HG03354 (cell line): ENCODE data around the gene TSPAN18.

Experiments used
- ATAC-seq: cut with Tn5 transposase; IDR thresholded peaks from one replicate; pipeline ENCODE4 v1.9.1; 2021; ENCODE audit warnings: mild to moderate bottlenecking; ENCODE audit not compliant: unreplicated experiment, poor library complexity, severe bottlenecking

Gene TSPAN18

DNA sequence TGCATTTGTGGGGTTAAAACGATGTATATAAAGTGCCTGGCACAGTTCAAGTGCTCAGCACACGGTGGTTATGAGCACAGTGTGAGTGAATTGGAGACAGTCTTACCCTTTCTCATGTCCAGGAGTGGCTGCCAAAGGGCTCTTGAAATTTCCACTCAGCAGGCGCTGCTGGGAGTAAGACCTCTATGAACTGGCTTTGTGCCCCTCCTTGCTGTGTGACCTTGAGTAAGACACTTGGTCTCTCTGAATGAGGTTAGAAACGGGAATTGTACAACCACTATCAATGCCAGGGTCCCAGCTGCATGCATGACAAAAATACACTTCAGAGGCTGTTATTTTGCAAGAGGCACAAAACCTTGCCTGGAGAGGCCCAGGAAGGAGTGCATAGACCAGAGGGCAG is 86.6 kb downstream of the TSPAN18 start:
- no peak for ATAC-seq

DNA sequence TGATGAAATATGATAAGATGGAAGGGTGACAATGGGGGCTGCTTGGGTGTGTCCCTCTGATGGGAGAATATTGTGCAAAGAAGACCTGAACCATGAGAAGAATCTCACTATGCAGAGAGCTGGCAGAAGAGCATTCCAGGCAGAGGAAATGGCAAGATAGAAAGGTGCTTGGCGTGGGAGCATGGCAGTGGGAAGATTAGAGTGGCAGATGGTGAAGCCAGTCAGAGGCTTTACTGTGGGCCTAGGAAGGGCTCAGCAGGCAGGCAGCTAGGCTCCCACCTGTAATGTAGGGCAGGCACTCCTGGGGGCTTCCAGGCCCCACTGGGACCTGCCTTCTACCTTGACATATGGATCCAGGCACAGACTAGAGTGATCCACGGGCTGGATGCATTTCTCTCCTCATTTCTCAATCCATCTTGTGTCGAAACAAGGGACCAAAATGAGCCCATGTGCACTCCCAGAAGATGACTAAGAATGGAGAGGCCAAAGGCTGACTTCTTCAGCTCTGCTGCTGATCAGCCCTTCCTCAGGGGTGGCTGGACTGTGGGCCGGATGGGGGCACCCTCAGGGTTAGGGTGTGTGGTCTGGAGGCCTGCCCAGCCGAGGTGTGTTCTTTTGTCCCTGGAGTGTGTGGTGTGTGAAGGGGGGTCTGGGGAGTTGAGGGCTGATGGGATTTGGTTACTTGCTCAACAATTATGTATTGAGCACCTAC is 88.3 kb downstream of the TSPAN18 start:
- no peak for ATAC-seq

DNA sequence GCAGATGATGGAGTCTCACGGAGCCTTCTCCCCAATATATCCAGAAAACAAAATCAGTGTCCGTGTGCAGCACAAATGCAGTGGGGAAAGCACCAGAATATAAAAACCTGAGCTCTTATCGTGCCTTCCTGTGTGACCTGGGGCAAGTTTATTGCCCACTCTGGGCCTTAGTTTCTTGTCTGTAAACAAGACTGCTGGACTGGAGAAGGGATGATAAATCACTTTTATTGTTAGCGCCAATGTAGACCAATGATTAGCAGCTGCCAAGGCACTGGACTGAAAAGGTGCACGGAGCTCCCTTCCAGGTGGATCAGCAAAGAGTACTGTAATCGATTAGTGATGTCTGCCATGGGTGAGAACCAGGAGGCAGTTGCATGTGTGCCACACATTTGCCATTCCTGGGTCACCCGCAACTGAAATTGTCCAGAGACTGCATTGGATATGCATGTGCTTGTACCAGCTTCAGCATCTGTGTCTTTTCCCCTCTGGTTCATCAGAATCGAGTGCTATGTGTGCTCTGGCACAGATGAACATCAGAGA is 89.2 kb downstream of the TSPAN18 start:
- ATAC-seq, result no peak

DNA sequence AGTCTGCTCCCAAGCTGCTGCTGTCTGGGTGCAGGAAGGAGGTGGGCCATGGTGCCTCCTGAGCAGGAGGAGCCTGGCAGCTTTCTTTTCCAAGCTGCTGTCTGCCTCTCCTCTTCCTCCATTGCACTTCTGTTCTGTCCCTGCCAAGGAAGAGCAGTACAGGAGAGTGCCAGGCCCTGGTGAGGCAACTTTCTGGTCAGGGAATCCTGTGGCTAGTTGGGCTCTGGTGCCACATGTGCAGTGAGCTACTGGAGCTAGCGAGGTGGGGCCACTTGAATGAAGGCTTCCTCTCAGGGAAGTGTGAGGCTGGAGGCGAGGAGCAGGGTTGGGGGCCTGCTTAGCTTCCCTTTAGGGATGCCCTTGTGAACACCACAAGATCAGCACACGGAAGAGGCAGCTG is 90.0 kb downstream of the TSPAN18 start:
- no peak for ATAC-seq

DNA sequence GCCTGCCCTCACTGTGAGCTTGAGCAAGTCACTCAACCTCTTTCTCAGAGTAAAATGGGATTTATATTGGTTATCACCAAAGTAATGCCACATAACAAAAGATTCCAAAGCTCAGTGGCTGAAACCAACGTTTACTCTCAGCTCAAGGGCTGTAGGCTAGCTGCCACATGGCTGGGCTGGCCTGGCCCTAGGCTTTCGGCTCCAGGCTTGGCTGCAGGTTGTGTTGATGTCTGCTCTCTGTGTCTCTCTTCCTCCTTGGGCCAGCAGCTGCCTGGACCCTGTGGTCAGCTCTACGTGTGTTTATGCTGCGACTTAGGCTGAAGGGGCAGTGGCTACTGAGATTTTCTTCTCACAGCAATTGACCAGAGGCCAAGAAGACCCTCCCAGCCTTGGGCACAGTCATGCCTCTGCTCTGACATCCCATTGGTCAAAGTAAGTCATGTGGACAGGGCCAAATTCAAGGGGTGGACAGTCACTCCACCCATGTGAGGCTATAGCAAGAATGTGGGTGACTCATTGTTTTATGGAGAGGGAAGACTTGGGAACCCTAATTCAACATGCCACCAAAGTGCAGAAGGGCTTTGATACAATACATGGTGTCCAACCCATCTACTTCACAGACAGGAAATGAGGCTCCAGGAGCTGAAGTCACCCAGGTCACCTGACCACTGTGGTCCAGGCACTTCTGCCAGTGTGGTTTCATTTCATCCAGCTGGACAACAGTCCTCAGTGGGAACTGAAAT is 90.6 kb downstream of the TSPAN18 start:
- ATAC-seq, result no peak

DNA sequence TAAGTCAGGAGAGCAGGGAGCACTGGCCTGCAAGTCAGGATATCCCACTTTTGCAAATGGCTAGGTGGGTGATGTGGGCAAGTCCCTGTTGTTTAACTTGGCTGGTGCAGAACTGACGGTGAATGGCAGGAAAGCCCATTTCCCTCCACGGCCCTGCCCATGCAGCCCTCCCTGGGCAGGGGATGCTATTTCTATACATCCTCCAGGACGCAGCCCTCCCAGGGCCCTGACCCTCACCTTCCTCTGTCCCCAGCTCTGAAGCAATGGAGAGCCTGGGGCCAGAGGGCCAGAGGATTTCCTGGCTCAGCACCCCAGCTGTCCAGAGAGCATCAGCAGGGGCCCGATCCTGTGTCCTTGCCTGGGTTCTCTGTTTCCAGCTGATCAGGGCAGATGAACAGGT is 91.3 kb downstream of the TSPAN18 start:
- no peak for ATAC-seq

- no peak for ATAC-seq
Observed at GRCh38 chr11:44819346-44819745, 92.6 kb downstream of the TSPAN18 start.

- no peak for ATAC-seq
Observed at GRCh38 chr11:44822369-44822768, 95.6 kb downstream of the TSPAN18 start.

DNA sequence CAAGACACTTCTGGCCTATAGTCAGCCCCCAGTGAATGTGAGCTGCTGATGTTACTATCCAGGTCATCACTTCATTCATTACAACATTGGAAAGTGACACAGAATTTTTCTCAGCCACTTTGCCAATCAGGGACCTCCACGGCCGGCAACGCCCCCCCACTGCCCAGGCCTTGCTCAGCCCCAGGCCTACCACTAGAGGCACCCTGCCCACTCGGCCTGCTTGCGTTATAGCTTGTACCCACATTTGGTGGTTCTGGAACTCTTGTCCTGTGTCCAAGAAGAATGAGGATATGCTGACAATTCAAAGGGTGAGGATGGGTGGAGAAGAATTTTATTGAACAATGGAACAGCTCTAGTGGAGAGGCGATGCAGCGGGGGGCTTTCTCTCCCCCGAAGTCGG is 96.2 kb downstream of the TSPAN18 start:
- ATAC-seq, result no peak

- ATAC-seq, result no peak
Observed at GRCh38 chr11:44823868-44824267, 97.1 kb downstream of the TSPAN18 start.

GRCh38 chr11:44824300-44824704 is 97.5 kb downstream of the TSPAN18 start:
- no peak for ATAC-seq

DNA sequence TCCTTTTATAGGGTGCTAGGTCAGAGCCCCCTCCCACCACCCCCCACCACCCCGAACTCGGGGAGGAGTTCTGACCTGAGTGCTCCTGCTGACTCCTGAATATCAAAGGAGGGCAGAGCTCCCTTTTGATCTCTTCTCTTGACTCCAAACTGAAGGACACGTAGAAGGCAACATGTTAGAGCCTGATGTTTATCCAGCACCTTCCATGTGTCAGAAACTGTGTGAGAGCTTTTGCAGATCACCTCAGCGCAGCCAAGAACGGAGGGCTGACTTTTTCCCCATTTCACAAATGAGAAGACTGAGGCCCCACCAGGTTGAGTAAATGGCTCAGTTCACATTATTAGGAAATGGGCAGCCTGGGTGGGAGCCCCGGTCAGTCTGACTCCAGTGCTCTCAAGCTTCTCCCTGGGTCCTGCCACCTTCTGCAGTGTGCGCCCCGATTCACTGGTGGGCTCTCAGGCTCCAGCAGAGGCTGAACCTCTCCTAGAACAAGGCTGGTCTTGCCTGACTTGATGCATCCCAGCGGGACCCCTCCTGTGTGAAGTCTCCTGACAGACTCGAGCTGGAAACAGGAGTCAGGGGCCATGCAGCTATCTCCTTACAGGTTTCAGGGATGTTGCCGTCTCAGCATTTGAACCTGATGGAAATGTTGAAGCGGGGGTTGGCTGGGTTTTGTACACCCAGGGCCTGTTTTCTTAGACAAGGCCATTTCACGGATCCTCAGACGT is 98.5 kb downstream of the TSPAN18 start:
- no peak for ATAC-seq

DNA sequence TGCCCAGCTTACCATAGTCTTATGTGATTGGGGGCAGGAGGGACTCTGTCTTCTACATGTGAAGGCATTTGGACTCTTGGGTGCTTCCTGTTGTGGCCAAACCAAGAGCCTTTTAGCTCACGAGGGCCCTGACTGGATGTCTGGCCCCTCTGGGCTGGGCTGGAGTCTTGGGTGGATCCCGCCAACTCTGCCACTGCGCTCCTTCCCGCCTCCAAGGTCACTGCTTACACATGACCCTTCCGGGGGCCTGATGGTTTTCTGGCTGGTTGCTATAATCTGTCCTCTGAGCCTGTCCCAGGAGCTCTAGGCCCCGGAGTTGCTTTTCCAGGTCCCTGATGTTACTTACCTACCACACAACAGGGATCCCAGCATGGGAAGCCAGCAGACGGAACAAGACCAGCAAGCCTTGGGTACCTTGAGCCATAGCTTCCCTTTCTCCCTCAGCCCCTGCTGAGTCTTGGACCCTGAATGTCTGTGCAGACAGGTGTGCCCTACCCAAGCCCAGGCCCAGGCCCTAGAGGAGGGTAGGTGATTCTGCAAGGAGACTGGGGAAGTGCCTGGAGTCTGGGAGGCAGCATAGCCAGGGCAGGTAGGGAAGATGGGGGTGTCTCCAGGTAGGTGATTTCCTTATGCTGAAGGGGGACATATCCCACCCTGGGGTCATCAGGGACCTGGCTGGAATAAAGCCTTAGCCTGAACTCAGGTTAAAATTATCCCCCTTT is 100.3 kb downstream of the TSPAN18 start:
- no peak for ATAC-seq

GRCh38 chr11:44828296-44828695 is 101.5 kb downstream of the TSPAN18 start:
- ATAC-seq, result no peak

- no peak for ATAC-seq
Observed at GRCh38 chr11:44829838-44830237, 103.1 kb downstream of the TSPAN18 start.

DNA sequence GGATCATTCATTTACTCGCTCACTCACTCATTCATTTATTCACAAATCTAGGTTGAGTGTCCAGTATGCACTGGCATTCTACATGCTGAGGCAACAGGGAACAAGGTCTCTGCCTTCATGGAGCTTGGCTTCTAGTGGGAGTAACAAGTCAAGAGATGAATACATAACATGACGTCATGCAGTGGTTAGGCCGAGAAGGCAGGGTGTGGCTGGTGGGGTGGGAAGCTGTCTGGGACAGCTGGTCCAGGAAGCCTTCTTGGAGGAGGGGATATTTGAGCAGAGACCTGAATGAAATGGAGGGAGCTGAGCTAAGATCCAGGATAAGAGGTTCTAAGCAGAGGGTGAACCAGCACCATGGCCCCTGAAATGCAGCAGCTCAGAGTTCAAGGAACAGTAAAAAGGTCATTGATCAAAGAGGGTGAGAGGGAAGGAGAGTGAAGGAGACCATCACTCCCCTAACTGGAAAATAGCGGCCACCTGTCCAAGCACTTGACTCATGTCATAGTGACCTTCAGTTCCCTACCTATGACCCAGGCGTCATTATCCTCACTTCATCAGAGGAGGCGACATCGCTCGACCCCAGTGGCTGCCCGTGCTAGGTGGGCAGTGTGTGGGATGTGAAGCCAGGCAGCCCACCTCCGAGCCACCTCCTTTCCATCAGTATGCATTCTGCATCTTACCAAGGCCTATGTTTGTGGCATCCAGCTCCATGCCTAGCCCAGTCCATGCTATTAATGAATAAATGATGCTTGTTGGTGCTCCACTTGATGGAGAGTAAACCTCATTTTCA is 105.0 kb downstream of the TSPAN18 start:
- ATAC-seq, result no peak

GRCh38 chr11:44832452-44832851 is 105.7 kb downstream of the TSPAN18 start:
- no peak for ATAC-seq

GRCh38 chr11:44833221-44833876 is 106.6 kb downstream of the TSPAN18 start:
- no peak for ATAC-seq
